NCI-H146 treated with DMSO at 0.1 percent for 48 hours (cell line): ENCODE results near the gene DHODH.

Experiments used
- DNase-seq: peaks from one replicate; lab custom pipeline; 2025; ENCODE audit not compliant: unreplicated experiment; lab: John Stamatoyannopoulos, UW

DHODH gene

DNA sequence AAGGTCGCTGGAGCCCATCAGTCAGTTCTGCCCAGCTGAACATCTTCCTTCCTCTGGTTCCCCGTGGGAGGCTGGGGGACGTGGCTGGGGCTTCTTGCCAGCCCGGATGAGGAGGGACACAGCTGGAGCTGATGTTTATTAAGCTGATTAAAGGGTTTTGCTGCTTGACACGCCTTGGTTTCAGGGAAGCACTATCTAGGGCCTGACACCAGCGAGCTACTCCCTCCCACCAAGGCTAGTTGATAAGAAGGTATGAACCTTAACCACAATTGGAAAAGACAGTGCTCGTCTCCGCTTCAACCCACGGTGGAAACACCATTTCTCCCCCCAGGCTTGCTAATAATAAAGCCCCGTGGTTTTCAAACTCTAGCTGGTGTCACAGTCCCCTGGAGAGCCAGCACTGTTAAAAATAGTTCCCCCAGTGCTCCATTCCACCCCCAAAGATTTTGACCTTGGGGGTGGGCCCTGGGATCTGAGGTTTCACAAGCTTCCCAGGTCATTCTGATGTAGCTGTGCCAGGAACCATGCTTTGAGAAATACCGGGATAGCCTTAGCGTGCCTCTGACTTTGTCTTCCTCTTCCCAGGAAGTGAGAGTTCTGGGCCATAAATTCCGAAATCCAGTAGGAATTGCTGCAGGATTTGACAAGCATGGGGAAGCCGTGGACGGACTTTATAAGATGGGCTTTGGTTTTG lies 5.5 kb downstream of the DHODH start:
- no peak for DNase-seq

DNA sequence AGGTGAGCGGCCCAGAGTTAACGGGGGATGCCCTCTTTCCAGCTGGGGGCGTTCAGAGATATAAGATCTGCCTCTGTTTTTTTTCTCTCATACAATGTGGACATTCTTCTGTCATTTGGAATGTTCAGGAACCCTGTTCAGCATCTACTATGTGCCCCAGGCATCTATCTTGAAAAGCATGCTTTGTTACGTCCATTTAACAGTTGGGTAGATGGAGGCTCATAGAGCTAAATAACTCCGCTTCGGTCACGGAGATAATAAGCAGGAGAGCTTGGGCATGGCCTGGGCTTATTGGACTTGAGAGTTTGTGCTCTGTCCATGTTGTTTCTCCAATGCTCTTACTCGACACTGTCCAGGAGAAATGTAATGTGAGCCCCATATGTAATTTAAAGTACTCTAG lies 6.1 kb downstream of the DHODH start:
- no peak for DNase-seq

DNA sequence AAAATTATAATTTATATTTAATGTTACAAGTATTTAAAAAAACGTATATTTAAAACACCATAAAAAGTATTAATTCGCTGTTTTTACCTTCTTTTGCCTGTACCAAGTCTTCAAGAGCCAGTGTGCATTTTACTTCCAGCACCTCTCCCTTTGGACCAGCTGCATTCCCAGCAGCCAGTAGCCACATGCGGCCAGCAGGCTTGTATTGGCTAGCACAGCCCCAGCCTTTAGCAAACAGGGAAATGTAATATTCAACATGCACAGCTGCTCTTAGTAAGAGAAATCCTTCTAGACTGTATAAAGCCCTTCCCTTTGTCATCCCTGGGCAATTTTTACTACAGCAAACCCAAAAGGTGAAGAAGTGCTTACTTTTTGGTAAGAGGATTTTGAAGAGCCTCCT lies 6.6 kb downstream of the DHODH start:
- DNase-seq = no peak

DNA sequence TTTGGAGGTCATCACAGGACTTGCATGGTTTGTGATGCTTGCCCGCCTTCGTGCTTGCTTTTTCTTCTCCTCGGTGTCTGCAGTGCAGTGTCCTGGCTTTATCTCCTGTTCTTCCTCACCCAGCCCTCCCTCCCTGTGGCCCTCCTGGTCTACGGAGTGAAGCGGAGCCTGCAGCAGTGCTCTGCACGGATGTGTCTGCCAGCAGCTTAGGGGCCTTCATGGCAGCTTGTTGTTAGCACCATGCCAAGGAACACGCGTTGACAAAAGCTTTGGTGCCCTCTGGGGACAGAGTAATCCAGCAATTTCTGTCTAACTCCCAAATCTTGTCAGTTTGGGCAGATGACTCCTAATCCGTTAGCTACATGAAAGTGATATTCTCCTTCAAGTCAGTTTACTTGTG lies 9.9 kb downstream of the DHODH start:
- DNase-seq = no peak

DNA sequence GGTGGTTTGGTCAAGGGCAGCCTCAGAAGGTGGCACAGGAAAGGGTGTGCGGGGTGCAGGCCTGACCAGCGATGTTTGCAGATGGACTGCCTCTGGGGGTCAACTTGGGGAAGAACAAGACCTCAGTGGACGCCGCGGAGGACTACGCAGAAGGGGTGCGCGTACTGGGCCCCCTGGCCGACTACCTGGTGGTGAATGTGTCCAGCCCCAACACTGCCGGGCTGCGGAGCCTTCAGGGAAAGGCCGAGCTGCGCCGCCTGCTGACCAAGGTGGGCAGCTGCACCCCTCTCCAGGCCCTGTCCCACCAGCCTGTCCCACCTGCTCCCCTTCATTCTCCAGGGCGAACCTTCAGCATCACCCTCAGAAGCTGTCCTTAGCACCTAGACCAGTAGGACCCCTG lies 12.5 kb downstream of the DHODH start:
- DNase-seq = no peak

DNA sequence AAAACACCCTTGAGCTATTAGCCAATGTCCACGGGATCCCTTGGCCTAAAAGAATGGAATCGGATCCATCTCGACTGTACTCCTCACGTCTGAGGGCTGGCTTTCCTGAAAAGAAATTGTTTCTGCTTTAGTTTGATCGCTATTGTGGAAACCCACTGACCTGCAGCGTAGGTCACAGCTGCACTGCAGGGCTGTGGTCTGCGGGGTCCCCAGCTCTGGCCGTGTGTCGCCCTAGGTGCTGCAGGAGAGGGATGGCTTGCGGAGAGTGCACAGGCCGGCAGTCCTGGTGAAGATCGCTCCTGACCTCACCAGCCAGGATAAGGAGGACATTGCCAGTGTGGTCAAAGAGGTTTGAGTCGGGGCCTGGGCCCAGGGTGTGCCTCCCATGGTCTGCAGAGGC lies 13.6 kb downstream of the DHODH start:
- DNase-seq = no peak

DNA sequence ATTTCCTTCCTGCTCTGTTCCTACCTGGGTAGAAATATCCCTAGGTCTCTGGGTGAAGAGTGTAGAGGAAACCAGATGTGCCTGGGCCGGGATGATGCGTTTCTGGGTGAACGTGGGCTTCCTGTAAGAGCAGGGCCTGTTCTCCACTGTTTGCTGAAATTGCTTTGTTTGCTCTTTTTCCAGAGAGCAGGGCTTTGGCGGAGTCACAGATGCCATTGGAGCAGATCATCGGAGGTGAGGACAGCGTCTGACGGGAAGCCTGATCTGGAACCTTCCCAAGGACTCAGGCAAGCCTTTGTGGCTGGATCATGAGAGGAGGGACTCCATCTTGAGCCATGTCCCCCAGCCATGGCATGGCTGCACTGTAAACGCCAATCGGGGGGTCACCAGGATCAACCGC lies 15.4 kb downstream of the DHODH start:
- DNase-seq = no peak

DNA sequence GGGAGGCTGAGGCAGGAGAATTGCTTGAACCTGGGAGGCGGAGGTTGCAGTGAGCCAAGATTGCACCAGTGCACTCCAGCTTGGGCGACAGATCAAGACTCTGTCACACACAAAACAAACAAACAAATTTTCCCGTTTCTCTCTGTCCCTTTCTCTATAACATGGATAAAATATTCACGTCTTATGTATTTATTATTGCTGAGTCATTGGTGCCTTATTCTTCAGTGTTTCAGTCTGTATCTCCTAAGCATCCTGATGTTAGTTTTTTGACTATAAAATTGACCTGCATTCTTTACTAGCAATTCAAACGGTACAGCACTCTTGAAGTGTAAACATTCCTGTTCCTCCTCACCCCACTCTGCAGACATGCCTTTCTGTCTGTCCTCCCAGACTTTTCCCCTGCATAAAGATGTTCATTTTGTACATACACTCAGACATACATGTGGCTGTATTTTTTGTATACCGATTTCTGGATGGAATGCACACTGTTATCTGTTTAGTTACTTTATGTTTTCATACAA lies 16.4 kb downstream of the DHODH start:
- no peak for DNase-seq

DNA sequence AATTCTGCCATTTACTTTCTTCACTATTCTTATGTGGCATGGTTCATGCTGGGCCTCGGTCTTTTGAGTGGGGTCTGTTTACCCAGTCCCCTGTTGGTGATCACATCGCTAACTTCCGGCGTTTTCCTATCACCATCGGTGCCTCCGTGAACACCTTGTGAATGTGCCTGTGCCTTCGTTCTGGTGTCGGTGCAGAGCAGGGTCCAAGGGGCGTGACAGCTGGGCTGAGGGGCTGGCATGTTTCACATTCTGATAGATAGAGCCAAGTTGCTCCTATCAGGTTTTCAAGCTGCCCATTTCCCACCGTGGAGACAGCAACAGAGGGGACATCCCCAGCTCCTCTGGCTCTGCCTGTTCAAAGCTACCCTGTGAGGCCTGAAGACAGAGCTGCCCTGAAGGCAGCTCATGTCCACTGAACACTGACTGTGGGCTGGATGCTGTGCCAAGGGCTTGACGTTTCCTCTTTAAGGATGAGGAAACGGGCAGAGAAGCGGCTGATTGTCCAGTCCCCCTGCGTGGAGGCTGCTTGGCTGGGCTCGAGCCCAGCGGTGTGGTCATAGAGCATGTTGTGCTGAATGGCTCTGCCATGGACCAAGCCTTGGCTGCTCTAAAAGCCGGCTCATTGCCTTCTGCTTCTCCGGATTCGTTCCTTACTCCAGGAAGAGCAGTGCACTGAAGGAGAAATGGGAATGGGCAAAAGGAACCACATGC lies 17.0 kb downstream of the DHODH start:
- DNase-seq = no peak

DNA sequence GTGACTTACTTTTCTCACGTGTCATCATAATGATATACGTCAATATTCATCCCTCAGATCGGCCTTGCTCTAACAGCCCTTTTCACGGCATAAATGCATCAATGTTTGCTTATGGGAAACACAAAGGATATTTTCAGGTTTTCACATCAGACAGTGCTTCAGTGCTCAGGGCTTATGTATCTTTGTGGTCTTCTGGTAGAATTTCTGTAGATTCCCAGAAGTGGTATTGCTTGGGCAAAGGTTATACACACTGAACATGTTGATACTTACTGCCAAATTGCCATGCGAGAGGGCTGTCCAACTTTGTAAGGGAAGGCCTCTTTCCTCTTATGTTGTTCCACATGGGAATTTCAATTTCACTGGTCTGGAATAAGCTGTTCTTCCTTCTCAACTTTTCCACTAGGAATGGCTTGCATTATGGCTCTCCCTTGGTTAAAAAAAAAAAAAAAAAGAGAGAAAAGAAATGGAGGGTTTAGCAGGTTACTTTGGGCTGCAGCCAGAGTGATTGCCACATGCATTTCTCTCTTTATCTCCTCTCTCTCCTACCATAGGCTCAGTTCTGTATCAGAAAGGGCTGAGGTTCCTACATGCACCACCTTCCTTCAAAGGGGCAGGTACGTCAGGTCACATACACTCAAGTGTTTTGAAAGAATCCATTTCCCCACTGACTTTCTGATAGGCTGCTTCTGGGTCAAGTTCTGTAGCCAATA lies 19.3 kb downstream of the DHODH start:
- no peak for DNase-seq

DNA sequence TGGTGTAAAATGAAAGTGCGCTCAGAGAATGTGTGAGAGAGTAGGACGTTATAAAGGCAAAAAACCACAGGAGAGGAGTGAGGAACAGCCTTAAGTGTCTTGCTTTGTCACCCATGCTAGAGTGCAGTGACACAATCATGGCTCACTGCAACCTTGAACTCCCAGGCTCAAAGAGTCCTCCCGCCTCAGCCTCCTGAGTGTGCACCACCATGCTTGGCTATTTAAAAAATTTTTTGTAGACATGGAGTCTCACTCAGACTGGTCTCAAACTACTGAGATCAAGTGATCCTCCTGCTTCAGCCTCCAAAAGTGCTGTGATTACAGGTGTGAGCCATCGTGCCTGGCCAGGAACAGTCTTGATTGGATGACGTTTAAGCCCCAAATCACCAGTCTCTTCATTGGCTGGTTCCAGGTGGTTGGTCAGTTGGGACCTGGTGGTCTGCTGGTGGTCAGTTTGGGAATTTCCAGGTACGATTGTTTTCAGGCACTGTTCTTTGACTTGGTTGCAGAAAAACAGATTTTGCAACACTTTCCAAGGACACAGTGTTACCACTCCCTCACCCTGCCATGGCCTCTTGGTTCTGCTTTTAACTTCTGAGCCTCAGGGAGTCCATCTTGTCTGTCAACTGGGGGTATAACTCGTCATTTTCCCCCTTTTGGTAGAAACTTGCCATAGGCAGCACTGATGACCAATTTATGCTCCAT lies 21.2 kb downstream of the DHODH start:
- no peak for DNase-seq

DNA sequence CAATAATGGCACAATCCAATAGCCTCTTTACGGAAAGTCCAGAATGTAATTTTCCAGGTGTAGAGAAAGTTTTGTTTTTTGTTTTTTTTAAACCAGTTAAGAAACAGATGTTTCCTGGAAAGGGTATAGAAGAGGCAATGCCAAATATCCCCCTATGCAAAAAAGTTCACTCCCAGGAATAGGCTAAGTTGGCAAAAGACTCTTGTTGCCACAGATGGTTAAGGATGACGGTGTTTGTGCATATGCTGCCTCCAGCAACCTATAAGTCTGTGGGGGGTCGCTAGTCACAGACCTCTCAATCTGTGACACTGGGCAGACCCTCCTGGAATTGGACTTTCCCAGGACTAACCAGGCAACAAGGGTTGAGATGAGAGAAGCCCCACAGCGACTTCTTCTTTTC lies 24.9 kb downstream of the DHODH start:
- DNase-seq = no peak

DNA sequence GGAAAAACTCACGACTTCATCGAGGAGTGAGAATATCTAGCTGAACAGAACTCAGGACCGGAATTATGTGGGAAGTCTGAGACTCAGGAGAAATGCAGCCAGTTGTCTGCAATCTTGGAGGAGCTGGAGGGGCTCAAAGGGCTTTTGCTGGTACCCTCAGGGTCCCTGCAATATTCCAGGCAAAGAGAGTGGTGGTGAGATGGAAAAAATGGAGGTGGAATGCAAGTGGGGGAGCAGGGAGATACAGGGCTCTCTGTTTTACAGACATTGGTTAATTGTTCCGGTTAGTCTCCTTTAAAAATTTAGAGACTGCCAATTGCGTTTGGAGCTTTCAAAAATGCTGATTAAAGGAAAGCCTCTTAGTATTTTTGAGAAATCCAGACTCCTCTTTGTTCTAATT lies 27.6 kb downstream of the DHODH start:
- DNase-seq = no peak

DNA sequence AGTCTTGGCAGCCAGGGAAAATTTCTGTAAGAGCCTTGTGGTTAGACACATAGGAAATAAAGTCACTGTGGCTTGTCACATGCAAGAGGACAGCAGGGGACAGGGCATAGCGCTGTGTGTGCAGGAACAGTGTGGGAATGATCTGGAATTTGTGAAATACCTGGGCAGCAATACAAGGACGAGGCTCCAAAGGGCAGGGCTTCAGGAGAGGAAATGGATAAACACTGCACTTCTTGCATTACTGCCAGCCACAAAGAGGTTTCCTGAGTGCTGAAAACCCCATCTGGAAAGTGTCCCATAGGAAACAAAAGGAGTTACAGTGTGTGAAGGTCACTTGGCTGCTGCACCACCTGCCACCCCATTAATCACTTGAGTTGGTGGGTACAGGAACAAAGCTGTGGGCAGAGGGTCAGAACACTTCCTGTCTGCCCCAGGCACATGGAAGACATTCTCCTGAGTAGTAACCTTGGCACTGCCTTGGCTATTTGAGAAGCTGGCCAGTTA lies 33.7 kb downstream of the DHODH start:
- no peak for DNase-seq

DNA sequence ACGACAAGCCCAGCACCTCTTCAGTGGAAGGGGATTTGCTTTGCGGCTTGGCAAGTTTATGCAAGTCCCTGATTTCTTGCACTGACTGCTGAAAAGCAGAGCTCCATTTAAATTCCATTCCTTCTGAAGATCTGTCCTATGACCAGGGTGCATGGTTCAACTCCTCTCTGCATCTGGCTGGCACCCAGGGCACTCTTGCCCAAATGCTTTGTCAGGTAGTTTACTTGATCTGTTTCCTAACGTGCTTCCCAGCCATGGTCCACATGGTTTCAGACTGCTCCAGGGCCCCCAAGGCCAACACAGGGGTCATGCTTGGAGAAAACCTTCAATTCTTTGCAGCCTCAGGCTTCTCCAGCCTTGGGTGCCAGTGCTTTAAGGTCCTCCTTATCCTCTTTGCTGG lies 34.5 kb downstream of the DHODH start:
- DNase-seq = no peak

DNA sequence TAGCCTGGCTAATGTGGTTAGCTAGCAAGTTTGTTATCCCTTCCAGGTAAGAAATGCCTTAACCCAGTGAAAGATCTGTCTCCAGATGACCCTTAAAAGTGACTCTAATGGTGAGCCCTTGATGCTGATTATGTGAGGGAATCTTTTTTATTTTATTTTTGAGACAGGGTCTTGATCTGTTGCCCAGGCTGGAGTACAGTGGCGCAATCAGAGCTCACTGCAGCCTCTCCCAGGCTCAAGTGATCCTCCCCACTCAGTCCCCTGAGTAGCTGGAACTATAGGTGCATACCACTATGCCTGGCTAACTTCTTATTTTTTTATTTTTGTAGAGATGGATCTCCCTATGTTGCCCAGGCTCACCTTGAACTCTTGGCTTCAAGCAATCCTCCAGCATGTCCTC lies 35.0 kb downstream of the DHODH start:
- no peak for DNase-seq

DNA sequence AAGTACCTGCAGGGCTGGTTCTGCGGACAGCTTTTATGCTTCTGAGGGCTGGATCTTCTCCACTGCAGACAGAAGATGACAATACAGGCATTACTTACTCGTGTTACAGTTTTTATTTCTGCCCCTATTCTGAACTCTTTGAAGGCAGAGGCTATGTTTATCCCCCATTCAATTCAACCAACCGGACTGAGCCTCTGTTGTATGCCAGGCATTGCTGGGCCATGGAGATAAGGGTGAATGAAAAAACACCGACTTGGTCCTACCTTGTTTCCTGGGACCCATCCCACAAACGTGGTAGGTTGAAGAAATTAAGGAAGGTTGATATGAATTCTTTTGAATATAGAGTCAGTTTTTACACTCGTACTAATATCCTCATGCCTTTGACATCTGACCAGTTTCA lies 35.8 kb downstream of the DHODH start:
- no peak for DNase-seq

DNA sequence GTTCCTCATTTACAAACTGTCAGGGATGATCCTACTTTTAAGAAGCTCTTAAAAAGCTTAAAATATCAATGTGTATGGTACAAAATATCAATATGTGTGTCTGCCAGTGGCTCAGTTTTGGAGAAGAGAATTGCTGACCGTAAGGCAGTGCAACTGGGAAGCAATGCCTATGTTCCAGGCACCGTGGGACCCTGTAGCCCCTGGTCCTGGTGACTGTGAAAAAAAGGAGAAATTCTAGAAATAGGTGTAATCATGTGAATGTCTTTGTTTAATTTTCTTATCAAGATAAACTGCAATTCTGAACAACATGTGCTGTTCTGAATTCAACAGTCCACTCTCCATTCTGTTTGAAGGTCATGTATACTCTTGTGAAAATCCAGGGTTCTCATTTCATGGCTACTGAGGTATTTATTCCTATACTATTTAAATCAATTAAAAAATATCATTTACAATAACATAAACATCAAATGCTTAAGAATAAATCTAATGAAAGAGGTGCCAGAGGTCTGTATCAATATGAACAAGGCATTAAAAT lies 36.3 kb downstream of the DHODH start:
- DNase-seq = no peak

DNA sequence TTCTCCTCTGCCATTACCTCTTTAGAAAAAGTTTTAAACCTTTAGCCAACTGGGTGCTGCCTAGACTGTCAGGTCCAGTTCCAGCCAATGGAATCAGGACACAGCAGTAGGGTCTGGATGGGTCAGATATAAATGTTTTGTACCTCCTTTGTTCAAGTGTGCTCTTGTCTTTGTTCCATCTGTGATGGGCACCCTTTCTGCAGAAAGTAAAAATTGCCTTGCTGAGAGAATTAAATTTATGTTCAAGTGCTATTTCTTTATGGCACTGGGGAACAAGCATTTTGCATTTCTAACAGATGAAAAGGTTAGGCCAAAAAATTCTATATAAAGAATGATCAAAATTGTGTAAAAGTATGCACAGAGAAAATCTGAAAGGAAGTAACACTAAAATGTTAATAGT lies 40.6 kb downstream of the DHODH start:
- DNase-seq = no peak

DNA sequence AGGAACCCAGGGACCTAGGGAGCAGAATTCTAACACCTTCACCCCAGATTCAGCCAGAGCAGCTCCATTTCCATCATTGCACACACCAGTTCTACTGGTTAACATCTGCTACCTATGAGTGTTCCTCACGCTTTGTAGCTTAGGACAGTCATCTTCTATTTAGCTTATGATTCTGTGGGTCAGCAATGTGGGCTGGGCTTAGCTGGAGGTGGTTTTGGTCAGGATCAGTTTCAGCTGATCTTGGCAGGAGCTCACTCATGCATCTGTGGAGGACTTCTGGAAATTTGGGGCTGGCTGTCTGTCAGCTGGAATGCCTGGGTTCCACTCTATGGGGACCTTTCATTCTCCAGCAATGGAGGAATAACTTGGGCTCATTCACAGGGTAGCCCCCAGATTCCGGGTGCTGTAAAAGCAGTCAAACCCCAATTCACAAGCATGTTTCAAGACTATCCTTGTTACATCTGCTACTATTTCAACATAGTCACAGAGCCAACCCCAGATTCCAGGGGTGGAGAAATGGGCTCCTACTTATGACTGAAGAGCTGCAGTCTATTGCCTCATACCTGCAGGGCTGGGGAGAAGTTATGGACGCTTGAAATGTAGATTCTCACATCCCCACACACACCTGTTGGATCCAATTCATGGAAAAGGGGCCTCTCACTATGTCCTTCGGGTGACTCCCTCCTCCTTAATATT lies 42.4 kb downstream of the DHODH start:
- DNase-seq = no peak
